ENCODE results near the gene MAG.

MAG gene

GRCh38 chr19:35265900-35266519 lies 26.0 kb upstream of the MAG start:
- no peak for DNase-seq

GRCh38 chr19:35266520-35267352 lies 25.2 kb upstream of the MAG start:
- no peak for DNase-seq

GRCh38 chr19:35267353-35267817 lies 24.6 kb upstream of the MAG start:
- peak; percentile 59 for DNase-seq

DNA sequence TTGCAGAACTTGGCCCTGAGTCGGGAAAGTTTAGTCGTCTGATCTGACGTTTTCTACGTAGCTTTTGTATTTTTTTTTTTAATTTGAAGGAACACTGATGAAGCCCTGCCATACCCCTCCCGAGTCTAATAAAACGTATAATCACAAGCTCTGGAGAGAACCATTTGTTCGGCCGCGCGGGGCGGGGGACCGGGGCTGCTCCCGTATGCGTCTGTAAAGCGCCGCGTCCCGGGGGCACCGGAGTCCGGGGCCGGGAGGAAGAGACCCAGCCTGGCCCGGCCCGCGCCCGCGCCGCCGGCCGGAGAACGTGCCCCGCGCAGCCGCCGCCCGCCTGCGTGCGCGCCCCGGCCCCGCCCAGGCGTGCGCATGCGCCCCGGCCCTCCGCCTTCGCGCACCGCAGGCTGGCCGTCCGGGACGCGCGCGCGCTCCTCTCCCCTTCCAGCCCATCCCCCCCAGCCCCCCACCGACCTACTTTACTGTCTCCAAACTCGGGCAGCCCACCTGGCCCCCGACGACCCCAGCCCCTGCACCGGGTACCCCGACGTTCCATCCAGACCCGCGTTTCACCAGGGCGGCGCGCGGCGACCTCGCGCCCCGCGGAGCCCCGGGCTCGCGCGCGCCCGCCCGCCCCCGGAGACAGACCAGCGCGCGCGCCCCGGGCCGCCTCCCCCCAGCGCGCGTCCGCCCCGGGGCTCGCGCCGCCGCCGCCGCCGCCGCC lies 24.0 kb upstream of the MAG start:
- DNase-seq, result peak; percentile 81

DNA sequence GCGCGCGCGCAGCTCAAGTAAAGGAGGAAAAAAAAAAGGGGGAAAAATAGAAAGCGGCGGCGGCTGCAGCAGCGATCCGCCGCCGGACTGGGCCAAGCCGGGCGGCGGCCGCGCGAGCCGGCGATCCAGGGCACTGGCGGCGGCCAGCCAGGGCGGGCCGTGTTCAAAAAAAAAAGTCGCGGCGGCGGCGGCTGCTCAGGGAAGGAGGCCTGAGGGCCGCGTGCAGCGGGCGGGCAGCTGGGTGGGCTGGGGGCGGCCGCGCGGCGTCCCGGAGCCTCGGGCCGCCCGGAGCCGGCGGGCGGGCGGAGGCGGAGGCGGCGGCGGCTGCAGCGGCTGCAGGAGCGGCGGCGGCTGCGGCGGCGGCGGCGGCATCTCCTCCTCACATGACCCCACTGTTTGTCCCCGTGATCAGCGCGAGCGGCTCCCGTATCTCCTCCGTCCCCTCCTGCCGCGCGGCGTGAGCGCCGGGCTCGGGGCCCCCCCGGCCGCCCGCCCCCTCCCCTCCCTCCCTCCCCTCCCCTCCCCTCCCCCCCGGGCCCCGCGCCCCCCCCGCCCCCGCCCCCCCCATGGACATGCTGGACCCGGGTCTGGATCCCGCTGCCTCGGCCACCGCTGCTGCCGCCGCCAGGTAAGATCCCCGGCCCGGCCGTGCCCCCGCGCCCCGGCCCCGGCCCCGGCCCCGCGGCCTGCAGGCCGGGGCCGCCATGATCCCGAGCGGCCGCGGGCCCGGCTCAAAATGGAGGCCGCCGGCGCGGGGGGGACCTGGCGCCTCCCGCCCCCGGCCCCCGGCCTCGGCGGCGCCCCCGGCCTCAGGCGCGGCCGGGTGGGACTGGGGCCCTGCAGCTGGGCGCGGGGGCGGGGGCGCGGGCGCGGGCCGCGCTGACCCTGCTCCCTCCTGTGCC lies 23.2 kb upstream of the MAG start, which contains the start of gene USF2:
Gene USF2 (plus strand): TSS at position 427 of the 902 bp plus-strand sequence. CDS start 140 bp downstream, at position 567.
- peak; percentile 74 for DNase-seq

GRCh38 chr19:35269438-35270117 lies 22.4 kb upstream of the MAG start:
- peak; percentile 84 for DNase-seq

- DNase-seq, result no peak
These were observed 21.6 kb upstream of the MAG start for GRCh38 chr19:35270381-35270811.

DNA sequence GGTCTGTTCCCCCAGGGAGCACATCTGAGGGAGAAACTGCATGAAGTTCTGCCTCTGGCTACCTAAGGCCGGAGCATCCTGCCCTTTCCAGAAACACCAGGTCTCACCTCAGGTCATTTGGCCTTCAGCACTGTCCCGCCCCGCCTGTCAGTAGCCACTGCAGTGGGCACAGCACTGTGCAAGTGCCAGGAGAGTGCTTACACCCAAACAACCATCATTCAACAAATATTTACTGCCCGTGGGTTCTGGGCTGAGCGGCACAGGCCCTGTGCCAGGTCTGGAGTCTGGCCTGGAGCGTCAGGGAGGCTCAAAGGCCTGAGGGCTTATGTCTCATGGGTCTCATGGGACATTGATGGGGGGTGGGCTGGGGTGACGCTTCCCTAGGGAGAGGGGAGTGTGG lies 20.4 kb upstream of the MAG start:
- no peak for DNase-seq

DNA sequence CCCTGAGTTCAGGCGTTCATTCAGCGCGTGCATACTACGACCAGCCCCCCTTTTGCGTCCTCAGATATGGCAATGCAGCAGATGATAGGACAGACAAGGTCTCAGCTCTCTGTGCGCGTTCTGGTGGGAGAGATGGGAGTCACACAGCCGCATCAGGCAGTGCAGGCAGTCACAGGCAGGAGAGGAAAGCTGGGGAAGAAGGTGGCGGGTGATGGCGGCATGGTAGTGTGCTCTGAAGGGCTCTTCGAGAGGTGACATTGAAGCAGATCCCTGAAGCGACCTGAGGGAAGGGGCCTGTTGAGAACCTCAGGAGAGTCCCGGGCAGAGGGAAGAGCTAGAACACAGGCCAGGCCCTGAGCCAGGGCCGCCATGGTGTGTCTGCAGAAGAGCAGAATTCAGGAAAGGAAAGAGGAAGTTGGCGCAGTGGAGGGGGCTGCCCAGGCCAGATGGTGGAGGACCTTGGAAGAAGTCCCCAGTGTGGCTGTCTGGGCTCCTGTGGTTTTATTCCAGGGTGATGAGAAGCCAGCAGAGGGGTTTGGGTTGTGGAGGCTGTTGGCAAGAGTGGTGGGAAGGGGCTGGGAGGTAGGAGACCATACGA lies 19.7 kb upstream of the MAG start:
- DNase-seq, result no peak

DNA sequence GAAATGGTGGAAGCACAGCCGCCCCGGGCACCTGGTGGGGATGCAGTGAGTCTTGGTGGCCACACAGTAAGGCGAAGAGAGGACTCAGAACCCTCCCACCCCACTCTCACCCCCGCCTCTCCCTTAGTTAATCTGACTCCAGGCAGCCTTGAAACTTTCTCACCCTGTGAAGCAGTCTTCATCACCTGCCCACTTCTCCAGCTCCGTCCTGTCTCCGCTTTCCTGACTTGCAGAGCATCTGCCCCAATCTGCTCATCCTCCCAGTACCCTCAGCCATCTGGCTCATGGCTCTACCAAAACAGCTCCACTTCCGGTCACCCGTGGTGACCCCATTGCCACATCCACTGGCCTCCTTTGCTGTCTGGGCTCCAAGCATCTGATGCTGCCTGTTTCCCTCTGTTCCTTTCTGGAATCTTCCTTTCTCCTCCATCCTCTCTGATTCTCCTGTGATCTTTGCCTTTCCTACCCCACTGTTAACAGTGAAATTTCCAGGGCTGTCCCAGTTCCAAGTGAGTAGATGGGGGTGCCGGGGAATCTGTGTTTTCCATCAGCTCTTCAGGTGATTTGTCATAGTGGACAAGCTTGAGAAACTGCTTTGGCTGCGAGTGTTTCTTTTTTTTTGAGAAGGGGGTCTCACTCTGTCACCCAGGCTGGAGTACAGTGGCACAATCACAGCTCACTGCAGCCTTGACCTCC lies 18.9 kb upstream of the MAG start:
- DNase-seq, result no peak

DNA sequence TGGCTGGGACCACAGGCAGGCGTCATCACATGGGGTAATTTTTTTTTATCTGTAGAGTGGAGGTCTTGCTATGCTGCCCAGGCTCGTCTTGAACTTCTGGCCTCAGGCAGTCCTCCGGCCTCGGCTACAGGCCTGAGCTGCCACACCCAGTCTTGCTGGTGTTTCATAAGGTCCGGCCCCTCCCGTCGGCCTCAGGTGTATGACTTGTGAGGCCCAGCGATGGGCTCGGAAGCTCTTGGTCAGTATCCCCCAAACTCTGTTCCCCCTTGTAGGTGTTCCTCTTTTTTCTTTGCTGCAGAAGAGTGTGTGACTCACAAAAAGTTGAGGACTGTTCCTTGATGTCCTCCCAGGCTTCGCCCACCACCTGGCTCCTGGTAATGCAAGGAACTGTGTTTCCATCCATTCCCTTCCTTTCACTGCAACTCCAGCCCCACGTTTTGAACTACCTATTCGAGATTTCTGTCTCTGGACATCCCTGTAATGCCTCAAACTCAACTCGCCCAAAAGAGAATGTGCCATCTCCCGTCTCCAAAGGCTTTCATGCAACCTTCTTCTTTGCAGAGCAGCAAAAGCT lies 18.2 kb upstream of the MAG start:
- DNase-seq, result no peak

DNA sequence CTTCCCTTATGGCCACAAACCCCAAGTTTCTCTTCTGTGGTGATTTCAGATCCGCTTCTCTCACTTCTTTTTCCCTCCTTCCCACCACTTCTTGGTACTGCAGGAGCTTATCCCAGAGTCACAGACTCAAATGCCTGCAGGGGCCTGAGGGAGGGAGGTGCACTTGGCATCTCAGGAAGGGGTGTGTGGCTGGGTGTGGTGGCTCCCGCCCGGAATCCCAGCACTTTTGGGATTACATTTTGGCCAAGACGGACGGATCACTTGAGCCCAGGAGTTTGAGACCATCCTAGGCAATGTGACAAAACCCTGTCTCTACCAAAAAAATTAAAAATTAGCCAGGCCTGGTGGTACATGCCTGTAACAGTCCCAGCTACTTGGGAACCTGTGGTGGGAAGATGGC lies 17.6 kb upstream of the MAG start:
- DNase-seq, result no peak

GRCh38 chr19:35276706-35277281 lies 15.2 kb upstream of the MAG start:
- DNase-seq, result no peak

DNA sequence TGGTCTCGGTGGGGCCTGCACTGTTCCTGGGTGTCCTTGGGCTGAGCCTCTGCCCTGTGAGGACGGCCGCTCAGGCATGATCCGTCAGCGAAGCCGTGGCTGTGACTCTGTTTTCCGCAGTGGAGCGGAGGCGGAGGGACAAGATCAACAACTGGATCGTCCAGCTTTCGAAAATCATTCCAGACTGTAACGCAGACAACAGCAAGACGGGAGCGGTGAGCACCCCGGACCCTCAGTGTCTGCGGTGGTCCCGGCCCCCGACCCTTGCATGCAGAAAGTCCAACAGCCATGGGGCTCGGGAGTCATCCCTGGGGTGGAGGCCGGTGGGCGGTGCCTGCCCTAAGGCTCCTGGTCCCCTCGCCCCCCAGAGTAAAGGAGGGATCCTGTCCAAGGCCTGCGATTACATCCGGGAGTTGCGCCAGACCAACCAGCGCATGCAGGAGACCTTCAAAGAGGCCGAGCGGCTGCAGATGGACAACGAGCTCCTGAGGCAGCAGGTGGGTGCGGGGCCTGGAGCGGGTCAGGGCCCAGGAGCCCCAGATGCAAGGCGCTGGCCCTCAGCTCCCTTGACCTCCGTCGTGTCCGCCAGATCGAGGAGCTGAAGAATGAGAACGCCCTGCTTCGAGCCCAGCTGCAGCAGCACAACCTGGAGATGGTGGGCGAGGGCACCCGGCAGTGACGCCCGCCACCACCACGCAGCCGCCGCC lies 13.2 kb upstream of the MAG start:
- DNase-seq, result no peak

- no peak for DNase-seq
These were observed 12.6 kb upstream of the MAG start for GRCh38 chr19:35279374-35279773.

DNA sequence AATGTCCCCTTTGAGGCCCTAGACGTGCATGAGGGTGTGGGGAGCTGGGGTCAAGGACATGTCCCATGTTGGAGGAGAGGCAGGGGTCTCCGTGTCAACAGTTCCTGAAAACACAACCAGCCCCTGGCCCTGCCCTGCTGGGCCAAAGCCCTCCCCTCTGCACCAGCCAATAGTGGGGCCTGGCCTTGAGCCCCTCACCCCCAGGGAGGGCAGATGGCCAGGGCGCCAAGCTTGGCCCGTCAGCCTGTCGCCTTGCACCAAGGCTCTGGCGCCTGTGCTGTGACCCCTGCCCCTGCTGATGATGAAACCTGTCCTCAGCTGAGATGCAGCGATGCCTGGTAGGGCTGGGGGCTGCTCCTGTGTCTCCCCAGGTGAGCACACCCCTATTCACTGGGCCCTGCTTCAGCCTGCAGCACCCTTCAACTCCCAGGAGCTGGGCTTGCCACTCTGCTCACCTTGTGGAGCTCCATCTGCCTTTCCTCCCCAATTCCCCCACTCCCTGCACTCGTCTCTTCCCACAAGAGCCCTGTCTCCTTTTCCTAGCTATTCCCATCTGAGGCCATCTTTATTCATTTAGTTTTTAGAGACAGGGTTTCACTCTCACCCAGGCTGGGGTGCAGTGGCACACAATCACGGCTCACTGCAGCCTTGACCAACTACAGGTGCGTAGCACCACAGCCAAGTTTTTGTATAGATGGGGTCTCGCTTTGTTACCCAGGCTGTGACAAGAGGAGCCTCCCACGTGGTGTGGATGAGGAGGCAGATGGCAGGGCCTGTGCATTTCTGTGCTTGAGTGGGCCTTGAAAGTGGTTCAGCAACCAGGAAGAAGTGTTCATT lies 11.8 kb upstream of the MAG start:
- DNase-seq, result no peak

DNA sequence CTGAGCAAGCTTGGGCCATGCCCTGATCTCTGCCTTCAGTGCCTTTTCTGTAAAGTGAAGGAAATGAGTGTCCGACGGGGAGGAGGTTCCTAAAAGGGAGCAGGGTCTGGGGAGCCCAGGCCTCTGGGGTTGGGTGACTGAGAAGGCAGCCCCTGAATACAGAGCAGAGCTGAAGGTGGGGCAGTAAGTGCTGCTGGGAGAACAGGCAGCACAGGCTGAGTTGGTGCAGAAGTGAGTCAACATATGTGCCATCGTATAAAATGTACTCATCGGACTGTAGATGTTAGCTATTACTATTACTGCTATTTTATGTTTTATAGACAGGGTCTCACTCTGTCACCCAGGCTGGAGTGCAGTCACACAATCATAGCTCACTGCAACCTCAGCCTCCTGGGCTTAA lies 10.7 kb upstream of the MAG start:
- DNase-seq, result no peak
